GM10847 (cell line): ENCODE results near the gene TMCC1.

ENCODE experiments used
- POLR2A ChIP-seq: IDR thresholded peaks from 2 replicates; pipeline ENCODE4 v1.6.1; 2011; ENCODE audit not compliant: insufficient read length; ENCODE audit errors: extremely low read depth

Gene TMCC1

DNA sequence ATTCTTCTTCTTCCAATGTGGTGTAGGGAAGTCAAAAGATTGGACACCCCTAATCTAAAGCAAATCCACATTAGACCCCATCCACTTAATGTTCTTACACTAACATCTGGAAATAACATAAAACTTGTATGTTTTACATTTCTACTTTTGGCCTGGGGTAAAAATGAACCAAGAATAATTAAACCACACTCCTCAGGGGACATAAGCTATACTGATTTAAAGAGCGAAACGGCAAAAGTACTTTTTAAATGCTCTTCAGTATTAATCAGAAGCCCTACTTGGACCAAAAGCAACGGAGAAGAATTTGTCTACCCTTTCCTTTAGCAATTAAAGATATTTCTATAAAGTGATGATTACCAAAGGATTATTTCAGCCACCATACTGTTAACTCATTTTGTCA is 123.9 kb downstream of the TMCC1 start:
- TF ChIP-seq POLR2A = no peak

DNA sequence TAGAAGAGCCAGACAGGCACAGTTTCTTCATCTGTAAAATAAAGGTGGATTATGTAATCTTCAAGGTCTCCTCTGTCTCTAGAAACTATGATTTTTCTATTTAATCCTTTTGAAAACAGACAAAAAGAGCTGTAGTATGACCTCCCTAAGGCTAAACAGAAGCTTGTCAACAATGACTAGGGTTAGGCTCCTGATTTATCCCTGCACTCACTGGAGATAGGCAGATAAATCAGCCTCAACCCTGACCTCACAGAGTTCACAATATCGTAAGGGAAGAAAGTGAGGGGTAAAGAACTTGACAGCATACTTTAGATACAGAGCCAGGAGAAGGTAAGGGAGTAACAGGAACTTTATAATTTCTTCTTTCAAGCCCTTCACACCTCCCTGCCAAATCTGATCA is 124.8 kb downstream of the TMCC1 start:
- TF ChIP-seq POLR2A = no peak

DNA sequence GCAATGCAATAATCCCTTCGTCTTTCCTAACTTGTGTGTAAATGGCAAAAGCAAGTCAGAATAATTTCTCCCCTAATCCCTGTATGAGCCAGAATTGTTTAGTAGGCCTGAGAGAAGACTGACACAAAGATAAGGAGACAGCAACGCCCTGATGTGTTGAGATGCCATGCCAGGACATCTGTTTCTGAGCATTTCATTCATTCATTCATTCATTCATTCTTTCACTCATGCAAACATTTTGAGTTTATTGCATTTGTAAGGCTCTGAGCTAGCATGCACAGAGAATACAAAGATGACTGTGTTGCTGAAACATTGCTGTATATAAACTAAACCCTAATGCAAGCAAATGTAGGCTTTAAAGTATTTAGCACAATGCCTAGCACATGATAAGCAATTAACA is 127.4 kb downstream of the TMCC1 start:
- TF ChIP-seq POLR2A = no peak

DNA sequence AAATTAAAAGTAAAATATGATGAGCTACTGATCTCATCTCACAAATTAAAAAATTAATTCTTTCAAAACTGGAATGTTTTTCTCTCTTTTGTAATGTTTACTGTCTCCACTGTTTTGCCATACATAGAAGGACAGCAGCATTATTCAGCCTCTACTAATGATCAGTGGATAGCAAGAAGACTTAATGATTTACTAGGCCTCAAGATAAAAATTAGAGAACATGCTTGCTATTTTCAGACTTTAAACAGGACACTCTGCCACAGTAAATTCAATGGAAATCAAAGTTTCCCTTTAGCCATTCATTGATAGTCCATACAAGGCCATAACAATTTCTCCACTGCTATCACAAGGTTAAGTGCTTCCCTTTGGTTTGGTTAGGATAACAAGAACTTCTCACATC is 129.4 kb downstream of the TMCC1 start:
- no peak for TF ChIP-seq POLR2A

DNA sequence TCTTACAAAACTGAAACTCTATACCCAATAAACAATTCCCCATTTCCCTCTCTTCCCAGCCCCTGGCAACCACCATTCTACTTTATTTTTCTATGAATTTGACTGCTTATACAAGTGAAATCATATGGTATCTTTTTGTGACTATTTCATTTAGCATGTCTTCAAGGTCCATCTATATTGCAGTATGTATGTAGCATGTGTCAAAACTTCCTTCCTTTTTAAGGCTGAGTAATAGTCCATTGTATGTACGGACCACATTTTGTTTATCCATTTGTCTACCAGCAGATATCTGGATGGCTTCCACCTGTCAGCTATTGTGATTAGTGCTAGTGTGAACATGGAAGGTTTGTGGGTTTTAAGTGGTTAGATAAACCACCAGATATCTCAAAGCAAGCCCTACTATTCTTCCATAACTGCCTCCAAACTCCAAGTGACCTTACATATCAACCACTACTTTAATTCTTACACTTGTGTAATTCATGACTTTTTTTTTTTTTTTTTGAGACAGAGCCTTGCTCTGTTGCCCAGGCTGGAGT is 134.7 kb downstream of the TMCC1 start:
- TF ChIP-seq POLR2A = no peak

DNA sequence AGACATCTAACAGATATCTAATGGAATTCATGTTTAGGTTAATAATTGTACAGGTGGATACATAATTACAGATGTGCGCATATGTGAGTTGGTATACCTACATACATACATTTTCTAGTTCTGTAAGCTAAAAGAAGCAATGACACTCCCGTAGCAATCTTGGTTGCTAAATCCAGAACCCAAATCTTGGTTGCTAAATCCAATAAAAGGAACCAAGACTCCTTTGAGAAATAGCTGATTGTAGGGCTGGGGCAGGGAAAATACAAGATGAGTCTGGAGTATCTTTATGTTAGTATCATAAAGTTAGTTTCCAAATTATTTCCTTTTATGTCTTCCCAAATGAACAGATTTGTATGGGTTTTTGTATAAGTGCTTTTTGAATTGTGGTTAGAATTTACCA is 135.2 kb downstream of the TMCC1 start:
- TF ChIP-seq POLR2A = no peak

DNA sequence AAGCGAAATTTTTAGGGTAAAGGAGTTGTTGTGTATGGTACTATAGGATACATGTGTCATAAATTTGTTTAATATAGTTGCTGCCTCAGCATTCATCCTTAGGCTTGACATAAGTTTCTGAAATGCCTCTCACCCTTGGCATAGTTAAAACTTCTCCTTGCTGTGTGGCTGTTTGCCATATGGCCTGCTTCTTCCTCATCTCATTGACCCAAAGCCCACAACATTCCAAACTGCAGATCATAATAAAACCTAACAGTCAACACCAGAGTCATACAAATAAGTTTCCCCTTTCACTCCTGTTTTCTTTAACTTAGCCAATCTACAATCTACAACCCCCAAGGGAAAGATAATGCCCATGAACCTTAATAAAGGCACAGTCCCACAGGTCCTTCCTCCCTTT is 136.6 kb downstream of the TMCC1 start:
- no peak for TF ChIP-seq POLR2A

DNA sequence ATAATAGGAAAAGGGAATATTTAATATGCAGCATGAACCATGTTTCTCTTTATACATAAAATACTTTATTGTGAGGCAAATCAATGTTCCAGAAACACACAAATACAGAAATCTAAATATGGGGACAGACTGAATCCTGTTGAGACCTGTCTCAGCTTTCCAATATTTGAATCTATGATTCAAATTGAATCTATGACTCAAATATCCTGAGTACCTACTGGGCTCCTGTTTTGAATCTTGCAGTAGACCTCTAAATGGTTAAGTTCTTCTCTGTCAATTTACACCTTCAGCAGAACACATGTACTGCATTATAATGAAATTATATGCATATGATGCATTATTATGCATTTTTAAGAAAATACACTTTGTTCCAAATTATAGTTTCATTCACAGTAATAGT is 143.8 kb downstream of the TMCC1 start:
- no peak for TF ChIP-seq POLR2A

- no peak for TF ChIP-seq POLR2A
Measured at GRCh38 chr3:129747992-129748391, 145.5 kb downstream of the TMCC1 start.

- TF ChIP-seq POLR2A = no peak
Measured at GRCh38 chr3:129747136-129747535, 146.4 kb downstream of the TMCC1 start.

DNA sequence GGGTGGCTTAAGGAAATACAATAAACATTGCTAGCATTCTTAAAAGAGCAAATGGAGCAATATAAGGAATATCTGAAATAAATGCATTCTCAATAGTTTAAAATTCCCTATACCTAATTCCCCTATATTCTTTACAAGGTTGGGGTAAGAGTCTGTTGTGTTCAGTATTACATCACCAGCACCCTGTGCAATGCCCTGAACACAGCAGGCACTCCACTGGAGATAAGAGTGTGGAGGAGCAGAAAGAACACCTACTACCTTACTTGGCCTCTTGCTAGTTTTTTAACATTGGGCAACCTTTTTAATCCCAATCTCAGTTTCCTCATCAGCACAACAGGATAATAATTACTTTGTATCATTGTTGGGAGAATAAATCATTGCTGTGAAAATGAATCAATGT is 146.9 kb downstream of the TMCC1 start:
- no peak for TF ChIP-seq POLR2A

DNA sequence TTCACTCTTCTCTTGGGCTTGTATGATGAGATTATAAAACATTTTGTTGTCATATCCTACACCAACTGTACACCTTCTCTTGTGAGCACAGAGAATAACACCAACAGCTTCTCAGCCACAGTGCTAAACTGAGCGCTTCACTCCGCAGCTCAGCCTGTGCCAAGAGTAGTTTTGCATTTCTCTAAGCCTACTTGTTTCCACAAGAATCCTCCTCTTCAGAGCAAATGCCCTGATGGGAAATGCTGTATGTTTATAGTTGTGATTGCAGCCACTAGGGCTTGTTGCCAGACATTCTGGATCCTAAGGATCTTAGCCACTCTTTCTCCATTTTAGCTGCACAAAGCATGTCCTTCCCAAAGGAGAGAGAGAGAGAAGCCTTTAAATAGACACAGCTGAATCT is 148.3 kb downstream of the TMCC1 start:
- no peak for TF ChIP-seq POLR2A

DNA sequence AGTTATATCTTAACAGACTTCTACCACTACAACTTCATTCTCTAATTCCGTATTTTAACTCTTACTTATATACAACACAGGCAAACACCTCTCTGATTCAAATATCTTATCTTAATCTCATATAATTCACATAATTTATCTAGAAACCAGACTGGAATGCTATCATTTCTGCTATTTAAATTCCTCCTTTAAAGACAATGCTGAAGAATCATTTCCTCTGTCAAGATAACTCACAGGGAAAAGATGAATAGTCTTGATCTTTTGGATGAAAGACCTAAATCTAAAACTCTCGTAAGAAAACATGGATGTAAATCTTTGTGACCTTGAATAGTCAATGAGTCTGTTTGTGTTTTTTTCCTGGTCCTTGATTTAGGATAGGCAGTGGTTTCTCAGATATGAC is 151.7 kb downstream of the TMCC1 start:
- no peak for TF ChIP-seq POLR2A

DNA sequence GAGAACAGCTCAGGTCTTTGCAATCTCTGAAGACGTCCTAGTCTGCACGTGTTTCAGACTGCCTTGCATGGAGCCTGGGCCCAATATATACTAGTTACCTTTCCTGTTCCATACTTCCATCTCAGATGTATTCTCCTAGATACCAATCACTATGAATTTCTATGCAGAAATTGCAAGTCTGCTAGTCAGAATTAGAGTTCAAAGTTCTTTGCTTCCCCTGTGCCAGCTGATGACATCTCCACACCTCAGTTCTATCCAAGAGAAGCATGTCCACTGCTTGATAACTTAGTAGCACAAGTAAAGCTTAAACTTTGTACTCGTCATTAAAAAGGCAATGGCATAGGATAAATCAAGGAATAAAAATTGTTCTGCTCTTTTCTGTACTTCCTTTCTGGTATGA is 153.4 kb downstream of the TMCC1 start:
- no peak for TF ChIP-seq POLR2A

GRCh38 chr3:129739634-129740033 is 153.9 kb downstream of the TMCC1 start:
- no peak for TF ChIP-seq POLR2A

GRCh38 chr3:129738172-129738571 is 155.3 kb downstream of the TMCC1 start:
- TF ChIP-seq POLR2A = no peak

- TF ChIP-seq POLR2A = no peak
Measured at GRCh38 chr3:129736070-129736469, 157.4 kb downstream of the TMCC1 start.

GRCh38 chr3:129735638-129736037 is 157.9 kb downstream of the TMCC1 start:
- no peak for TF ChIP-seq POLR2A

DNA sequence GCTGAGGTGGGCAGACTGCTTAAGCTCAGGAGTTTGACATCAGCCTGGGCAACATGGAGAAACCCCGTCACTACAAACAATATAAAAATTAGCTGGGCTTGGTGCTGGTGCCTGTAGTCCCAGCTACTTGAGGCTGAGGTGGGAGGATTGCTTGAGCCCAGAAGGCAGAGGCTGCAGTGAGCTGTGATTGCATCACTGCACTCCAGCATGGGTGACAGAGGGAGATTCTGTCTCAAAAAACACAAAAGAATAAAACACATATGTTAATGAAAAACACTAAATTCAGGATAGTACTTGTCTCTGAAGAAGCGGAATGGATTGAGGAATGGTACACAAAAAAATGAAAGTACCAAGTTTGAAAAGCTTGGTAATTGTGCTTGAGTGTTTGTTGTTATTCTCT is 159.1 kb downstream of the TMCC1 start:
- no peak for TF ChIP-seq POLR2A
